NCI-H2029 (cell line): ENCODE measurements around the gene UGDH.
"Not testable (repeated sequence)": the region's sequence is repeated elsewhere in the genome, so short reads cannot be mapped to it uniquely, and the experiment has no call there.

Source experiments
- DNase-seq: peaks from one replicate; lab custom pipeline; 2025; lab: John Stamatoyannopoulos, UW

UGDH gene

GRCh38 chr4:39527296-39528060 lies at the start of gene UGDH:
UGDH (minus strand) TSS chr4:39527439; CDS start chr4:39521512, 5,927 bp downstream.
- DNase-seq = peak; percentile 91

GRCh38 chr4:39574946-39575345 lies 47.7 kb upstream of the UGDH start:
- no peak for DNase-seq

- no peak for DNase-seq
These were observed 44.3 kb upstream of the UGDH start for GRCh38 chr4:39571504-39571903.

- no peak for DNase-seq
These were observed 43.8 kb upstream of the UGDH start for GRCh38 chr4:39571054-39571453.

GRCh38 chr4:39569209-39569608 lies 42.0 kb upstream of the UGDH start:
- no peak for DNase-seq

- no peak for DNase-seq
These were observed 41.6 kb upstream of the UGDH start for GRCh38 chr4:39568805-39569204.

- no peak for DNase-seq
These were observed 38.8 kb upstream of the UGDH start for GRCh38 chr4:39565878-39566600.

GRCh38 chr4:39563346-39563847 lies 36.2 kb upstream of the UGDH start:
- DNase-seq = no peak

- no peak for DNase-seq
These were observed 35.6 kb upstream of the UGDH start for GRCh38 chr4:39562792-39563191.

GRCh38 chr4:39559626-39560025 lies 32.4 kb upstream of the UGDH start:
- DNase-seq = no peak

GRCh38 chr4:39555472-39555871 lies 28.2 kb upstream of the UGDH start:
- DNase-seq = no peak

- DNase-seq = no peak
These were observed 21.3 kb upstream of the UGDH start for GRCh38 chr4:39548425-39549067.

- DNase-seq = peak; percentile 13
These were observed 17.5 kb upstream of the UGDH start for GRCh38 chr4:39544580-39545315.

GRCh38 chr4:39544080-39544479 lies 16.8 kb upstream of the UGDH start:
- not testable (repeated sequence) for DNase-seq

- no peak for DNase-seq
These were observed 15.8 kb upstream of the UGDH start for GRCh38 chr4:39543034-39543433.

GRCh38 chr4:39542611-39543012 lies 15.4 kb upstream of the UGDH start:
- no peak for DNase-seq

GRCh38 chr4:39541987-39542610 lies 14.9 kb upstream of the UGDH start:
- DNase-seq = no peak

- DNase-seq = peak; percentile 15
These were observed 11.9 kb upstream of the UGDH start for GRCh38 chr4:39539089-39539611.

GRCh38 chr4:39533541-39533940 lies 6.3 kb upstream of the UGDH start:
- DNase-seq = no peak

- DNase-seq = not testable (repeated sequence)
These were observed 5.0 kb upstream of the UGDH start for GRCh38 chr4:39532237-39532636.

GRCh38 chr4:39530682-39531081 lies 3.4 kb upstream of the UGDH start:
- no peak for DNase-seq
